K562 (cell line): ENCODE data around the gene AQP5. TPM values are rescaled to one million over a fixed set of nuclear protein-coding genes. Genes with fewer than 3 reads are reported as not detected.
A peak's percentile ranks its signal among the peaks of the same experiment; 100 is the strongest.

Experiments
- ATF7 ChIP-seq: fragments of 450-650 bp; IDR thresholded peaks from 2 replicates; pipeline ENCODE4 v1.7.1; 2014; ENCODE audit warnings: mild to moderate bottlenecking, moderate library complexity
- BMI1 ChIP-seq: fragments of 150-350 bp; IDR thresholded peaks from 2 replicates; pipeline ENCODE4 v1.6.1; 2014; ENCODE audit warnings: low read length
- CTCF ChIP-seq, 3 experiments: IDR thresholded peaks in 2 of 3; conservative IDR thresholded peaks in 1 of 3; 2 replicates each; pipeline ENCODE4 v1.5.1; 2011 to 2012; ENCODE audit warnings: low read length in 3 of 3, mild to moderate bottlenecking in 3 of 3, control low read depth in 2 of 3, improper control_type of control experiment in 1 of 3, inconsistent platforms in 1 of 3, low read depth in 1 of 3, mixed read lengths in 1 of 3, moderate library complexity in 1 of 3; ENCODE audit not compliant: insufficient read depth in 2 of 3
- E2F6 ChIP-seq, 2 experiments: IDR thresholded peaks; 2 replicates each; pipeline ENCODE4 v1.6.1; 2011; ENCODE audit warnings: borderline replicate concordance in 1 of 2, control low read depth in 1 of 2, low read depth in 1 of 2, low read length in 1 of 2, mild to moderate bottlenecking in 1 of 2, mixed read lengths in 1 of 2, moderate library complexity in 1 of 2; ENCODE audit not compliant: insufficient read depth in 1 of 2, insufficient read length in 1 of 2, poor library complexity in 1 of 2, severe bottlenecking in 1 of 2; ENCODE audit errors: extremely low read depth in 1 of 2
- JUND ChIP-seq, 2 experiments: IDR thresholded peaks; 2 replicates in 1 of 2; 3 replicates in 1 of 2; pipeline ENCODE4 v1.6.1; 2011; ENCODE audit warnings: borderline replicate concordance in 2 of 2, low read depth in 2 of 2, low read length in 2 of 2, improper control_type of control experiment in 1 of 2, missing biosample characterization in 1 of 2, missing genetic modification characterization in 1 of 2, missing genetic modification reagents in 1 of 2
- KLF16 ChIP-seq: IDR thresholded peaks from 2 replicates; pipeline ENCODE4 v1.6.1; 2016; ENCODE audit warnings: antibody characterized with exemption
- LCOR ChIP-seq: sonication (generic); formaldehyde crosslinking; IDR thresholded peaks from 2 replicates; pipeline ENCODE4 v1.8.0; 2022; ENCODE audit warnings: mild to moderate bottlenecking, missing genetic modification reagents
- MAZ ChIP-seq, 2 experiments: fragments of 450-650 bp in 1 of 2; sonication (generic) in 1 of 2; formaldehyde crosslinking; IDR thresholded peaks in 1 of 2; conservative IDR thresholded peaks in 1 of 2; 2 replicates each; pipeline versions ENCODE4 v1.4.0 to v1.5.0; 2020; ENCODE audit warnings: mild to moderate bottlenecking in 1 of 2, missing genetic modification reagents in 1 of 2
- MITF ChIP-seq: IDR thresholded peaks from 2 replicates; pipeline ENCODE4 v1.6.1; 2014; ENCODE audit warnings: antibody characterized with exemption
- MTA3 ChIP-seq: fragments of 450-650 bp; formaldehyde crosslinking; IDR thresholded peaks from 2 replicates; pipeline ENCODE4 v1.6.1; 2017; ENCODE audit warnings: mild to moderate bottlenecking, borderline replicate concordance
- MYNN ChIP-seq, 2 experiments: sonication (generic); formaldehyde crosslinking in 1 of 2; IDR thresholded peaks; 2 replicates each; pipeline versions ENCODE4 v1.5.0 to v1.6.1; 2016 to 2020; ENCODE audit warnings: antibody characterized with exemption in 1 of 2, missing genetic modification reagents in 1 of 2
- NFXL1 ChIP-seq: fragments of 450-650 bp; formaldehyde crosslinking; IDR thresholded peaks from 2 replicates; pipeline ENCODE4 v1.4.0; 2021; ENCODE audit warnings: mild to moderate bottlenecking
- POLR2A ChIP-seq: fragments of 450-650 bp; conservative IDR thresholded peaks from 2 replicates; pipeline ENCODE4 v1.6.1; 2016
- PURB ChIP-seq: sonication (generic); formaldehyde crosslinking; IDR thresholded peaks from 2 replicates; pipeline ENCODE4 v1.9.0; 2021; ENCODE audit warnings: low read depth, mild to moderate bottlenecking, missing genetic modification reagents
- RBFOX2 ChIP-seq: fragments of 200-400 bp; formaldehyde crosslinking; IDR thresholded peaks from 2 replicates; pipeline ENCODE4 v1.6.1; 2017; ENCODE audit warnings: low read depth, mild to moderate bottlenecking, low read length, moderate library complexity
- SAFB2 ChIP-seq: fragments of 200-400 bp; formaldehyde crosslinking; IDR thresholded peaks from 2 replicates; pipeline ENCODE4 v1.6.1; 2018; ENCODE audit warnings: borderline replicate concordance, low read length, low read depth, moderate library complexity; ENCODE audit not compliant: severe bottlenecking
- SMARCA4 ChIP-seq: fragments of 450-650 bp; IDR thresholded peaks from 2 replicates; pipeline ENCODE4 v1.6.1; 2016
- THRAP3 ChIP-seq: fragments of 450-650 bp; IDR thresholded peaks from 2 replicates; pipeline ENCODE4 v1.6.1; 2016; ENCODE audit warnings: mild to moderate bottlenecking, inconsistent platforms, borderline replicate concordance
- TOE1 ChIP-seq, 2 experiments: fragments of 450-650 bp in 1 of 2; sonication (generic) in 1 of 2; formaldehyde crosslinking in 1 of 2; IDR thresholded peaks; 2 replicates each; pipeline versions ENCODE4 v1.7.1 to v1.8.0; 2016 to 2022; ENCODE audit warnings: borderline replicate concordance in 2 of 2, mild to moderate bottlenecking in 2 of 2, antibody characterized with exemption in 1 of 2, inconsistent platforms in 1 of 2, low read depth in 1 of 2, missing genetic modification reagents in 1 of 2, moderate library complexity in 1 of 2
- ZBTB8A ChIP-seq: fragments of 450-650 bp; IDR thresholded peaks from 2 replicates; pipeline ENCODE4 v1.6.1; 2018; ENCODE audit warnings: mild to moderate bottlenecking, moderate library complexity; ENCODE audit not compliant: partially characterized antibody
- ZKSCAN1 ChIP-seq: fragments of 150-350 bp; IDR thresholded peaks from 2 replicates; pipeline ENCODE4 v1.6.1; 2016; ENCODE audit warnings: low read depth, low read length
- ZNF3 ChIP-seq: fragments of 250-450 bp; sonication (Bioruptor Pico); IDR thresholded peaks from 2 replicates; pipeline ENCODE4 v1.5.0; 2021; ENCODE audit warnings: mild to moderate bottlenecking, moderate library complexity
- ZNF316 ChIP-seq: fragments of 450-650 bp; IDR thresholded peaks from 2 replicates; pipeline ENCODE4 v1.6.1; 2016
- polyA plus RNA-seq, 8 experiments: library from polyadenylated mRNA; depleted of rRNA in 4 of 8; stranded (reverse) in 5 of 8; unstranded in 3 of 8; fragments of >200 nt; fragmentation: Nextera tagmentation in 2 of 8; fragmentation: Illumina TruSeq in 1 of 8; extraction: Ambion mirVana in 2 of 8; extraction: Trizol in 1 of 8; gene quantifications; 2 replicates each; pipeline versions ENCODE4 v1.2.1 to v1.2.3, GENCODE V29; 2011 to 2014; ENCODE audit warnings: inconsistent platforms in 1 of 8, missing spikeins in 1 of 8
- total RNA-seq, 7 experiments: library from RNA; depleted of rRNA in 6 of 7; stranded (reverse); fragments of >200 nt in 6 of 7; fragmentation: Illumina TruSeq in 2 of 7; extraction: Trizol in 2 of 7; gene quantifications; 2 replicates each; pipeline versions ENCODE4 v1.2.1 to v1.2.3, GENCODE V29; 2011 to 2021; ENCODE audit warnings: low replicate concordance in 1 of 7

AQP5 gene
- total and polyA plus RNA-seq, 9 of the 15 experiments (the other 6 are each of a cell fraction or from before 2014, with no cell fraction given), result not detected

GRCh38 chr12:49945394-49946080 is 16.1 kb upstream of the AQP5 start (continued):
- peak; percentile 32; the same call in 1 of the 2 replicates for TF ChIP-seq TOE1 (IDR thresholded peaks at IDR 0.05; ENCODE audit: borderline replicate concordance)
- TF ChIP-seq TOE1 (CRISPR knock-in tag; IDR thresholded peaks at IDR 0.05; ENCODE audit: borderline replicate concordance, low read depth), result no peak
- TF ChIP-seq SAFB2, result no peak
- TF ChIP-seq ZKSCAN1, result 0 out of 2 replicates have a peak, but pooled peaks have one; percentile 33
- peak; percentile 35 to 48; a peak in 1 of 4 replicates for TF ChIP-seq MAZ (CRISPR knock-in tag; conservative IDR thresholded peaks at IDR 0.05 in 1 of 2, IDR thresholded peaks at IDR 0.05 in 1 of 2)
- no peak for TF ChIP-seq THRAP3
- TF ChIP-seq MITF, result no peak
- TF ChIP-seq POLR2A, result 0 out of 2 replicates have a peak, but pooled peaks have one; percentile 19
- TF ChIP-seq LCOR (CRISPR knock-in tag), result peak; percentile 38; the same call in 1 of the 2 replicates
- 0 out of 2 replicates have a peak, but pooled peaks have one; percentile 40 for TF ChIP-seq KLF16
- no peak for TF ChIP-seq ZNF3 (CRISPR knock-in tag)
- TF ChIP-seq JUND (IDR thresholded peaks at IDR 0.05; ENCODE audit: borderline replicate concordance, low read depth, low read length), result peak; percentile 82
- TF ChIP-seq JUND (tag; IDR thresholded peaks at IDR 0.05; ENCODE audit: borderline replicate concordance, low read depth, low read length), result peak; percentile 74; the same call in 2 of the 3 replicates
- TF ChIP-seq MTA3, result peak; percentile 58; the same call in 1 of the 2 replicates
- TF ChIP-seq ZNF316, result 0 out of 2 replicates have a peak, but pooled peaks have one; percentile 8
- peak; percentile 70 for TF ChIP-seq SMARCA4
- peak; percentile 70 for TF ChIP-seq ATF7
- peak in 1 of 2 experiments; percentile 71 for TF ChIP-seq E2F6 (IDR thresholded peaks at IDR 0.05; ENCODE audit: borderline replicate concordance in 1 of 2, extremely low read depth in 1 of 2, insufficient read depth in 1 of 2, insufficient read length in 1 of 2, low read depth in 1 of 2, low read length in 1 of 2, poor library complexity in 1 of 2, severe bottlenecking in 1 of 2)
- no peak for TF ChIP-seq MYNN (IDR thresholded peaks at IDR 0.05)
- no peak for TF ChIP-seq MYNN (CRISPR knock-in tag; IDR thresholded peaks at IDR 0.05)
- no peak for TF ChIP-seq ZBTB8A
- TF ChIP-seq BMI1, result 0 out of 2 replicates have a peak, but pooled peaks have one; percentile 39
- TF ChIP-seq RBFOX2, result peak; percentile 61
- TF ChIP-seq CTCF (IDR thresholded peaks at IDR 0.05 in 2 of 3, conservative IDR thresholded peaks at IDR 0.05 in 1 of 3; ENCODE audit: insufficient read depth in 2 of 3, low read depth in 1 of 3, low read length in 3 of 3), result peak; percentile 87 to 95 (median 90)
- no peak for TF ChIP-seq PURB
- no peak for TF ChIP-seq NFXL1 (CRISPR knock-in tag)
